Measurements from ENCODE around the gene BORCS5. TPM values are rescaled to one million over a fixed set of nuclear protein-coding genes. Genes with fewer than 3 reads are reported as not detected.
A peak's percentile ranks its signal among the peaks of the same experiment; 100 is the strongest.
"Not testable (repeated sequence)": the region's sequence is repeated elsewhere in the genome, so short reads cannot be mapped to it uniquely, and the experiment has no call there.

The BORCS5 gene
- total and polyA plus RNA-seq, 3 donors from 2014 or later, result 20.3 to 46.3 (median 22.8) TPM

DNA sequence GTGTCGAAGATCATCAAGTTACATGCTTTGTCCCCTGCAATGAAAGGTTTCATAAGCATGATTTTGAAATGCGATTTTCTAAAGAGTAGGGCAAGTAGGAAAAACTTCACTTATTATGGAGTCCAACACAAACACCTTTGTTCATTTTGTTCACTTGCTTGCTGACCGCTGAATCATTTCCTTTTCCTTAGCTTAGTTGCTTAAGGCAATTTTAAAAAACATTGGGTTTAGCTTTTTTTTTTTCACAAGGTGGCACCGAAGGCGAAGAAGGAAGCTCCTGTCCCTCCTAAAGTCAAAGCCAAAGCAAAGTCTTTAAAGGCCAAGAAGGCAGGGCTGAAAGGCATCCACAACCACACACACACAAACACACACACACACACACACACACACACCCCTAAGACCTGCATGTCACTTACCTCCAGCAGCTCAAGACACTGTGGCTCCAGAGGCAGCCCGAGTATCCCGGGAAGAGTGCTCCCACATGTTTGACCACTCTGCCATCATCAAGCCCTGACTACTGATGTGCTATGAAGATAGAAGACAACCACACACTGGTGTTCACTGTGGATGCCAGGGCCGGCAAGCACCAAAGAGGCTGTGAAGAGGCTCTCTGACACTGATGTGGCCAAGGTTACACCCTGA is 18.2 kb upstream of the BORCS5 start:
- intact Hi-C loops (cut with DNase I; ENCODE audit: low total_unique reads), result no loop called here
- Histone ChIP-seq H3K4me3 (no peak overlapping the region), H3K36me3 (ENCODE audit: low read depth, missing control alignments) (no peaks in the 10 kb centered on the region), H3K27me3 (no peaks in the 10 kb centered on the region), H3K27ac (no peak overlapping the region), H3K4me1 (no peaks in the 10 kb centered on the region), H3K9me3 (no peaks in the 10 kb centered on the region)
- 81 to 86% methylated on average over 8 of the region's 8 CpGs for WGBS, 2 donors
- TF ChIP-seq POLR2A (IDR thresholded peaks at IDR 0.05), result no peak
- TF ChIP-seq, protein P1, sequence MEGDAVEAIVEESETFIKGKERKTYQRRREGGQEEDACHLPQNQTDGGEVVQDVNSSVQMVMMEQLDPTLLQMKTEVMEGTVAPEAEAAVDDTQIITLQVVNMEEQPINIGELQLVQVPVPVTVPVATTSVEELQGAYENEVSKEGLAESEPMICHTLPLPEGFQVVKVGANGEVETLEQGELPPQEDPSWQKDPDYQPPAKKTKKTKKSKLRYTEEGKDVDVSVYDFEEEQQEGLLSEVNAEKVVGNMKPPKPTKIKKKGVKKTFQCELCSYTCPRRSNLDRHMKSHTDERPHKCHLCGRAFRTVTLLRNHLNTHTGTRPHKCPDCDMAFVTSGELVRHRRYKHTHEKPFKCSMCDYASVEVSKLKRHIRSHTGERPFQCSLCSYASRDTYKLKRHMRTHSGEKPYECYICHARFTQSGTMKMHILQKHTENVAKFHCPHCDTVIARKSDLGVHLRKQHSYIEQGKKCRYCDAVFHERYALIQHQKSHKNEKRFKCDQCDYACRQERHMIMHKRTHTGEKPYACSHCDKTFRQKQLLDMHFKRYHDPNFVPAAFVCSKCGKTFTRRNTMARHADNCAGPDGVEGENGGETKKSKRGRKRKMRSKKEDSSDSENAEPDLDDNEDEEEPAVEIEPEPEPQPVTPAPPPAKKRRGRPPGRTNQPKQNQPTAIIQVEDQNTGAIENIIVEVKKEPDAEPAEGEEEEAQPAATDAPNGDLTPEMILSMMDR (IDR thresholded peaks at IDR 0.05), result no peak
- DNase-seq, result no peak

DNA sequence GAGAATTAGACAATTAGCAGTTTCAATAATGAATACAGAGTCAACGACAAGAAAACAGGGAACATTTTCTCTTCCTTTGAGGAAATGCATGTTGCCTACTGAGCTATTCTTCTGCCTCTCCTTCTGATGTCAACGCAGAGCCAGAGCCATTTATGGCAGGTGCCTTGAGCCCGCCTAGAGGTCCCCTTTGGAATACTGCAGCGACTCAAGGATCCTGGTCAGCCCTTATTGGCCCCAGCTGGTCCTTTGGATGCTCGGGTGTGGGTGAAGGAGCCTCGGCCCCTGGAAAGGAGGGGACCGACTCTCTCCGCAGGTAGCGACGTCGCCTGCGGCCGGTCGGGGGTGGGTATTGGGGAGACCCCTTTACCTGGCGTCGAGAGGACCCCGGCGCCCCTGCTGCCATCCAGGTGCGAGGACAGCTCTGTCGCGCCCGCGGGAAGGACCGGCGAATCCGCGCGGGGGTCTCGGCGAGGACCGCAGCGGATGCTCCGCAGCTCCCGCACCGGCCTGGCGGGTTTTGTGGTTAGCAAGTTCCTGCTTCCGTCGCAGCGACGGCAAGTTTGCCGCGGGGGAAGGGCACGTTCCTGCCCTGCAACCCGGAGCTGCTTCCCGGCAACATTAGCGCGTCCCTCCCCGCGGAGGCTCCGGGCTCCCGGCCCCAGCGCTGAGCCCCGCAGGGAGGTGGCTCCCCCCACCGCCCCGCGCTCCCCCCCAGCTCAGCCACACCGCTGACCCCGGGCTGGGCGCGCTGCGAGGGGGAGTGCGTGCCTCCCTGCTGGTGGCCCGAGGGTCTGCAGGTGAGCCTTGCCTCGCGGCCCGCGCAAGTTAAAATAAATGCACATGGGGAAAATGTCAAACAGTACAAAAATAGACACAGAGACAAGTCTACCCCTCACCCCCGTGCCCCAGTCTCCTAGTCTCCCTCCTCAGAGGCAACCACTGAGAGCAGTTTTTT is 6.9 kb upstream of the BORCS5 start, which contains the start of gene MANSC1:
MANSC1 (minus strand) TSS at position 532 of the 955 bp plus-strand sequence. CDS start 6,928 bp downstream, outside the sequence.
- Histone ChIP-seq H3K9me3 (no peaks in the 10 kb centered on the region), H3K4me3 (peak within 1 kb of the TSS; percentile 78 to 83), H3K4me1 (peaks cover 11% of the 10 kb centered on the region), H3K27ac (peak within 1 kb of the TSS; percentile 61 to 86), H3K27me3 (no peaks in the 10 kb centered on the region), H3K36me3 (ENCODE audit: low read depth, missing control alignments) (no peaks in the 10 kb centered on the region)
- TF ChIP-seq, protein P1 (IDR thresholded peaks at IDR 0.05), result peak in 2 of 3 experiments; percentile 3 to 48
- TF ChIP-seq POLR2A (IDR thresholded peaks at IDR 0.05), result no peak
- 0% methylated on average over 11 to 38 of the region's 68 CpGs for WGBS, 2 donors
- peak; percentile 72 for DNase-seq
- intact Hi-C loops (cut with DNase I; ENCODE audit: low total_unique reads), result no loop called here

DNA sequence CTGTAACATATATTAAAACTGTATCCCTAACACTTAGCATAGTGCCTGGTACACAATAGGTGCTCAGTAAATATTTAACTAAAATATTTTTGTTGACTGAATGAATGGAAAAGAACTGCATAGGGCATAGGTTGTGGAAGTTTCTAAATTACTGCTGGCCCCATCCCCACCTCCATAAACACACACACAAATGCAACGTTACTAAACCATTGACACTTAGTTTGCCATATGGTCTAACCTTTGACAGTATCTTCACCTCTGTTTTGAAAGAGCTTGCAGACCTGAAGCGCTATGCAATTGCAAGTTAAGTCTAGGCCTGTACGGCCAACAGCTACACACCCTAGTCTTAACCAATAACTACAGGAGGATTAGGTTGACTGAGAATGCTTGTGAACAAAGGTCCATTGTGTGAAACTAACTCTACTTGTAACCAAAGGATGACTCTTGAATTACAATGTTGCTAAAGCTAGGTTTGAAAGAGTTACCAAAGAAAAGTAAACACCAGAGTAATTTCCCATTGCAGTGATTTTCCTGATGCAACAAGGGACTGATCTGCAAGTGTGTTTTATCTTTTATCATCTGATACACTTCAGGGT is 5.9 kb upstream of the BORCS5 start:
- Histone ChIP-seq H3K27me3 (no peaks in the 10 kb centered on the region), H3K36me3 (ENCODE audit: low read depth, missing control alignments) (no peaks in the 10 kb centered on the region), H3K4me1 (peaks cover 11% of the 10 kb centered on the region), H3K4me3 (no peak overlapping the region), H3K9me3 (no peaks in the 10 kb centered on the region), H3K27ac (peak overlapping the region; percentile 61 to 86)
- WGBS, 2 donors, result 46 to 52% methylated on average over 3 of the region's 3 CpGs
- intact Hi-C loops (cut with DNase I; ENCODE audit: low total_unique reads), result no loop called here
- TF ChIP-seq, protein P1 (IDR thresholded peaks at IDR 0.05), result no peak
- TF ChIP-seq POLR2A (IDR thresholded peaks at IDR 0.05), result no peak
- no peak for DNase-seq

DNA sequence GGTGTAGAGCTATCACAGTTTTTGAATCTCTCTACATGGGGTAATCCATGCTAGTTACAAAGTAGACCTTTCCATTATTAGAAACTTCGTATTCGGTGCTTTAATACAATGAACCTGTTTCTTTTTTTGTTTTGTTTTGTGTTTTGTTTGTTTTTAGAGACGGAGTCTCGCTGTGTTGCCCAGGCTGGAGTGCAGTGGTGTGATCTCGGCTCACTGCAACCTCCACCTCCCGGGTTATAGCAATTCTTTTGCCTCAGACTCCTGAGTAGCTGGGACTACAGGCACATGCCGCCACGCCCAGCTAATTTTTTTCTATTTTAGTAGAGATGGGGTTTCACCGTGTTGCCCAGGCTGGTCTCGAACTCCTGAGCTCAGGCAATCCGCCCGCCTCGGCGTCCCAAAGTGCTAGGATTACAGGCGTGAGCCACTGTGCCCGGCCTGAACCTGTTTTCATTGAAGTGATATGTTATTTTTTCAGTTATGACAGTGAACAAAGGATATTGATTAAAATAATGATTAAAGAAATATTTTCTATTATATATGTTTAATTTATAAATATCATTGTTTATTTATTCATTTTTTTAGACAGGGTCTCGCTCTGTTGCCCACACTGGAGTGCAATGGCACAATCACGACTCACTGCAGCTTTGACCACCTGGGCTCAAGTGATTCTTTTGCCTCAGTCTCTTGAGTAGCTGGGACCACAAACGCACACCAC is 5.3 kb upstream of the BORCS5 start:
- intact Hi-C loops (cut with DNase I; ENCODE audit: low total_unique reads); H3K4me3 ChIP-seq; DNase-seq; H3K27me3 ChIP-seq; H3K36me3 ChIP-seq (ENCODE audit: low read depth, missing control alignments); H3K9me3 ChIP-seq: not testable (repeated sequence)
- WGBS, 2 donors, result 76 to 84% methylated on average over 19 of the region's 19 CpGs
- Histone ChIP-seq H3K27ac (peak overlapping the region in 1 of 2 donors; percentile 86), H3K4me1 (peaks cover 11% of the 10 kb centered on the region)

Data from testis (tissue), 3 donors.